Osteoblast (primary cell): ENCODE results near the gene MGRN1. TPM values are rescaled to one million over a fixed set of nuclear protein-coding genes. Genes with fewer than 3 reads are reported as not detected.

Experiments used
- DNase-seq: peaks from one replicate; pipeline ENCODE4 v3.0.0; 2011; ENCODE audit warnings: low spot score, mixed read lengths; ENCODE audit not compliant: insufficient read length; ENCODE audit errors: missing footprints
- H2AFZ ChIP-seq: 2 replicates; pipeline ENCODE4 v1.6.0; 2011; ENCODE audit warnings: mild to moderate bottlenecking, low read length
- H3K27ac ChIP-seq: 2 replicates; pipeline ENCODE4 v1.5.1; 2011; ENCODE audit warnings: mild to moderate bottlenecking, low read depth, low read length, moderate library complexity
- H3K27me3 ChIP-seq: 2 replicates; pipeline ENCODE4 v1.6.0; 2012; ENCODE audit warnings: mild to moderate bottlenecking, control low read depth, inconsistent platforms, low read length, moderate library complexity; ENCODE audit not compliant: insufficient read depth
- H3K36me3 ChIP-seq: 2 replicates; pipeline ENCODE4 v1.5.1; 2011; ENCODE audit warnings: mild to moderate bottlenecking, low read length, control low read depth, moderate library complexity; ENCODE audit not compliant: insufficient read depth
- H3K4me1 ChIP-seq: 2 replicates; pipeline ENCODE4 v1.5.1; 2011; ENCODE audit warnings: mild to moderate bottlenecking, low read length, control low read depth, moderate library complexity; ENCODE audit not compliant: insufficient read depth
- H3K4me2 ChIP-seq: 2 replicates; pipeline ENCODE4 v1.6.0; 2011; ENCODE audit warnings: mild to moderate bottlenecking, low read length; ENCODE audit not compliant: insufficient read depth
- H3K4me3 ChIP-seq: fragments of 200-600 bp; sonication (generic); 3 replicates; pipeline ENCODE4 v1.5.1; 2012; ENCODE audit warnings: mild to moderate bottlenecking, low read length, inconsistent platforms; ENCODE audit not compliant: insufficient read depth
- H3K79me2 ChIP-seq: 2 replicates; pipeline ENCODE4 v1.6.0; 2012; ENCODE audit warnings: mild to moderate bottlenecking, low read length, control low read depth, inconsistent platforms; ENCODE audit not compliant: insufficient read depth
- H3K9me3 ChIP-seq: 2 replicates; pipeline ENCODE4 v1.5.1; 2011; ENCODE audit warnings: low read depth, low read length, control low read depth
- H4K20me1 ChIP-seq: 2 replicates; pipeline ENCODE4 v1.6.0; 2012; ENCODE audit warnings: mild to moderate bottlenecking, low read length, control low read depth; ENCODE audit not compliant: insufficient read depth
- CTCF ChIP-seq: IDR thresholded peaks from 2 replicates; pipeline ENCODE4 v1.5.1; 2011; ENCODE audit warnings: mild to moderate bottlenecking, low read depth, low read length, moderate library complexity; ENCODE audit errors: extremely low read depth
- total RNA-seq: library from RNA; depleted of rRNA; stranded (reverse); fragments of >200 nt; gene quantifications from 2 replicates; pipeline ENCODE4 v1.2.3, GENCODE V29; 2012

The MGRN1 gene
- total RNA-seq, 1 donor: 46.7 TPM

DNA sequence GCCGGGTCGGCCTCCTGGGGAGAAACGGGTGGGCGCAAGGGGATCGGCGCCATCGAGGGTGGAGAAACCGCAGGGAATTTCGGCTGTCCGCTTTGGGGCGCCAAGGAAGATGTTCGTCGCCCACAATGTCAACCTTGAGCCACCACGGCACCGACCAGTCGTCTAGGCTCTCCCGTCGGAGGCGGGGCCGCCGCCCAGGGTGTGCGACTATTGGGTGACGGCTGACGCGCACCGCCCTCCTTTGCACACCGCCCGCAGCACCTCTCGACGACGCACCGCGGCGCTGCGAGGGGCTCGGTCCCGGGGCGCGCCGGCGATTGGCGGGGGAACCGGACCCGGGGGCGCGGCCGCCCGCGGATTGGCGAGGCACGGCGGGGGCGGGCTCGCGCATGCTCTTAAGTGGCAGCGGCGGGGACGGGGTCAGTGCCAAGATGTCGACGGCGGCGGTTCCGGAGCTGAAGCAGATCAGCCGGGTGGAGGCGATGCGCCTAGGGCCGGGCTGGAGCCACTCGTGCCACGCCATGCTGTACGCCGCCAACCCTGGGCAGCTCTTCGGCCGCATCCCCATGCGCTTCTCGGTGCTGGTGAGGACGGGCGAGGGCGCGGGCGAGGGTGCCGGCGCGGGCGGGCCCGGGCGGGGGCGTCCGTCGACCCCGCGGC lies 68.8 kb downstream of the MGRN1 start, which contains the start of gene NUDT16L1:
Gene NUDT16L1, plus strand, starts transcription at position 267 of the 660 bp plus-strand sequence. Its CDS starts 165 bp downstream, at position 432.
- DNase-seq: peak; percentile 100
- Histone ChIP-seq H4K20me1 (peaks cover 16% of the 10 kb centered on the region), H3K79me2 (peaks cover 9% of the 10 kb centered on the region), H3K9me3 (no peaks in the 10 kb centered on the region), H3K4me3 (peak within 1 kb of the TSS; percentile 92), H3K4me1 (peaks cover 15% of the 10 kb centered on the region), H3K4me2 (peak within 1 kb of the TSS; percentile 82), H3K36me3 (peaks cover 26% of the 10 kb centered on the region), H2AFZ (no peak within 1 kb of the TSS), H3K27me3 (no peaks in the 10 kb centered on the region), H3K27ac (peak within 1 kb of the TSS; percentile 56)
- TF ChIP-seq CTCF: no peak

DNA sequence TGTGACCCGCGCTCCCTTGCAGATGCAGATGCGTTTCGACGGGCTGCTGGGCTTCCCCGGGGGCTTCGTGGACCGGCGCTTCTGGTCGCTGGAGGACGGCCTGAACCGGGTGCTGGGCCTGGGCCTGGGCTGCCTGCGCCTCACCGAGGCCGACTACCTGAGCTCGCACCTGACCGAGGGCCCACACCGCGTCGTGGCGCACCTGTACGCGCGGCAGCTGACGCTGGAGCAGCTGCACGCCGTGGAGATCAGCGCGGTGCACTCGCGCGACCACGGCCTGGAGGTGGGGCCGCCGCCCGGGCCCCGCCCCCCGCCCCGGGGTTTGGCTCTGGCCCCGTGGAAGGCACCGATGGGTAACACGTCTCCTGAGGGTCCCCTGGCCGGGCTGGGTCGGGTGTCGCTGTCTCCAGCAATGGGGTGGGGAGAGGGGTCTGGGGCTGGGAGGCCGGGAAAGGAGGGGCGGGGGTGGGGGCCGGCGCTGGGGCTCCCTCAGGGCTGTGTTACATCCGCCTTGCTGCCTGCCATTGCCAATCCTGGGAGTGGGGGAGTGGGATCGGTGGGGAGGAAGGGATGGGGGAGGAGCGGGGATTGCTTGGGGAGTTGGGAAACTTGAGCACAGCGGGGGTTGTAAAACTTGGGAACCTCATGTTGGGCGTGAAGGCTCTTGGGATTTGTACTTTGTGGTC lies 69.5 kb downstream of the MGRN1 start:
- H3K27me3 ChIP-seq: no peaks in the 10 kb centered on the region
- H3K4me3 ChIP-seq: peak overlapping the region; percentile 92
- peaks cover 9% of the 10 kb centered on the region for H3K79me2 ChIP-seq
- peak overlapping the region; percentile 82 for H3K4me2 ChIP-seq
- peak overlapping the region; percentile 56 for H3K27ac ChIP-seq
- DNase-seq: peak; percentile 97
- H4K20me1 ChIP-seq: peaks cover 16% of the 10 kb centered on the region
- no peaks in the 10 kb centered on the region for H3K9me3 ChIP-seq
- no peak overlapping the region for H2AFZ ChIP-seq
- peaks cover 15% of the 10 kb centered on the region for H3K4me1 ChIP-seq
- H3K36me3 ChIP-seq: peaks cover 25% of the 10 kb centered on the region
- no peak for TF ChIP-seq CTCF

DNA sequence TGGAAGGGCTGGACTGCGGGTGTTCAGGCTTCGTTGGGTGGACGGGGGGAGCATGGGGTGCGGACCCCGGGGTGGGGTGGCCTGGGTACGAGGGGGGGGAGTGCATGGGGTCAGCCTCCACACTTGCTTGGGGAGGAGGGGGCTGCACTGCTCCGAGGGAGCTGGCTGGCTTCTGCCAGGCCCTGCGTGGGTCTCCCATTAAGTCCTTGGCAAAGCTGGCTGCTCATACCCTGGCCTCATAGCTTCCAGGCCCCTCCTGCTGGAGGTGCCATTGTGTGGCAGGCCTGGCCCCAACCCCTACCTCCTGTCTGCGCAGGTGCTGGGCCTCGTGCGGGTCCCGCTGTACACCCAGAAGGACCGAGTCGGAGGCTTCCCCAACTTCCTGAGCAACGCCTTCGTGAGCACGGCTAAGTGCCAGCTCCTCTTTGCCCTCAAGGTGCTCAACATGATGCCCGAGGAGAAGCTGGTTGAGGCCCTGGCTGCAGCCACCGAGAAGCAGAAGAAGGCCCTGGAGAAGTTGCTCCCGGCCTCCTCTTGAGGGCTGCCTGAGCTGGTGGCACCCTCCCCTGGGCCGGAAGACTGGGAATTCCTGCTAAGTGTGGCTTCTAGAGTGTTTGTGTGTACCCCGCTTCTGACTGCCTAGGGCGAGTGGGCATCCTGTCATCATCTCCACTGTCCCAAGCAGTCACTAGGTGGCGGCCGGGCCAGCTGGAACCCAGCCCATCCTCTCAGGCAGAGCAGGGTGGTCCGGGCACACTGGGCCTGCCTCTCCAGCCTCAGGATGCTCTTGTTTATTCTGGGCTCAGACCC lies 70.2 kb downstream of the MGRN1 start:
- Histone ChIP-seq H3K79me2 (peaks cover 9% of the 10 kb centered on the region), H3K36me3 (peaks cover 32% of the 10 kb centered on the region), H3K27ac (peak overlapping the region; percentile 45), H3K9me3 (no peaks in the 10 kb centered on the region), H3K27me3 (no peaks in the 10 kb centered on the region), H2AFZ (no peak overlapping the region), H3K4me2 (peak overlapping the region; percentile 82), H3K4me1 (peaks cover 15% of the 10 kb centered on the region), H3K4me3 (peak overlapping the region; percentile 92), H4K20me1 (peaks cover 16% of the 10 kb centered on the region)
- DNase-seq: peak; percentile 95
- TF ChIP-seq CTCF: peak; percentile 20
